Measurements from ENCODE around the gene MYLK4. TPM values are rescaled to one million over a fixed set of nuclear protein-coding genes. Genes with fewer than 3 reads are reported as not detected.

Gene MYLK4
- total and polyA plus RNA-seq, 2 of the 13 experiments (the other 11 are each of a cell fraction or from before 2014, with no cell fraction given): 0.26 to 0.29 TPM

DNA sequence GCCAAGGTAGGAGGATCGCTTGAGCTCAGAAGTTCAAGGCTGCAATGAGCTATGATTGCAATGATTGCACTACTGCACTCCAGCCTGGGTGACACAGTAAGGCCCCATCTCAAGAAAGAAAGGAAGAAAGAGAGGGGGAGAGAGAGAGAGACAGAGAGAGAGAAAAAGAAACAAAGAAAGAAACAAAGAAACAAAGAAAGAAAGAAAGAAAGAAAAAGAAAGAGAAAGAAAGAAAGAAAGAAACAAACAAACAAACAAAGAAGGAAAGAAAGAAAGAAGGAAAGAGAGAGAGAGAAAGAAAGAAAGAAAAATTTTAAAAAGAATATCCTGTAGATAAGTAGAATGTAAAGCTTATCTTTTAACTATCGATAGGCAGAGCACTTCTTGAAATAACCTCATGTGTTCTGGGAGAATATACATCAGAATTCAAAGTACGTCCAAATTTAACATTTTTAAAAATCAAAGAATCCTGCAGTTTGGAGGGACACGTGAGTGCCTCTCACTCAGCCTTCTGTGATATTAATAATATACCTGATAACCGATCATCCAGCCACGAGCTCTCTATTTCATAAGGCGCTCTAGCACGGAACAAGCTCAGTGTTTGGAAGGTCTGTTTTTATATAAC is 25.2 kb downstream of the MYLK4 start (continued):
- TF ChIP-seq, protein P1, sequence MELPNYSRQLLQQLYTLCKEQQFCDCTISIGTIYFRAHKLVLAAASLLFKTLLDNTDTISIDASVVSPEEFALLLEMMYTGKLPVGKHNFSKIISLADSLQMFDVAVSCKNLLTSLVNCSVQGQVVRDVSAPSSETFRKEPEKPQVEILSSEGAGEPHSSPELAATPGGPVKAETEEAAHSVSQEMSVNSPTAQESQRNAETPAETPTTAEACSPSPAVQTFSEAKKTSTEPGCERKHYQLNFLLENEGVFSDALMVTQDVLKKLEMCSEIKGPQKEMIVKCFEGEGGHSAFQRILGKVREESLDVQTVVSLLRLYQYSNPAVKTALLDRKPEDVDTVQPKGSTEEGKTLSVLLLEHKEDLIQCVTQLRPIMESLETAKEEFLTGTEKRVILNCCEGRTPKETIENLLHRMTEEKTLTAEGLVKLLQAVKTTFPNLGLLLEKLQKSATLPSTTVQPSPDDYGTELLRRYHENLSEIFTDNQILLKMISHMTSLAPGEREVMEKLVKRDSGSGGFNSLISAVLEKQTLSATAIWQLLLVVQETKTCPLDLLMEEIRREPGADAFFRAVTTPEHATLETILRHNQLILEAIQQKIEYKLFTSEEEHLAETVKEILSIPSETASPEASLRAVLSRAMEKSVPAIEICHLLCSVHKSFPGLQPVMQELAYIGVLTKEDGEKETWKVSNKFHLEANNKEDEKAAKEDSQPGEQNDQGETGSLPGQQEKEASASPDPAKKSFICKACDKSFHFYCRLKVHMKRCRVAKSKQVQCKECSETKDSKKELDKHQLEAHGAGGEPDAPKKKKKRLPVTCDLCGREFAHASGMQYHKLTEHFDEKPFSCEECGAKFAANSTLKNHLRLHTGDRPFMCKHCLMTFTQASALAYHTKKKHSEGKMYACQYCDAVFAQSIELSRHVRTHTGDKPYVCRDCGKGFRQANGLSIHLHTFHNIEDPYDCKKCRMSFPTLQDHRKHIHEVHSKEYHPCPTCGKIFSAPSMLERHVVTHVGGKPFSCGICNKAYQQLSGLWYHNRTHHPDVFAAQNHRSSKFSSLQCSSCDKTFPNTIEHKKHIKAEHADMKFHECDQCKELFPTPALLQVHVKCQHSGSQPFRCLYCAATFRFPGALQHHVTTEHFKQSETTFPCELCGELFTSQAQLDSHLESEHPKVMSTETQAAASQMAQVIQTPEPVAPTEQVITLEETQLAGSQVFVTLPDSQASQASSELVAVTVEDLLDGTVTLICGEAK (IDR thresholded peaks at IDR 0.05): no peak
- TF ChIP-seq, protein P1 (CRISPR knock-in tag; IDR thresholded peaks at IDR 0.05): no peak
- no peak for TF ChIP-seq ZNF746 (CRISPR knock-in tag; IDR thresholded peaks at IDR 0.05)
- no peak for TF ChIP-seq RFX5 (IDR thresholded peaks at IDR 0.05; ENCODE audit: low read depth, low read length)

Measured in HepG2 (cell line).